NCI-H1930 (cell line): ENCODE data around the gene CD2AP.
"Not testable (repeated sequence)": the region's sequence is repeated elsewhere in the genome, so short reads cannot be mapped to it uniquely, and the experiment has no call there.

Experiments
- DNase-seq, 2 experiments: peaks; one replicate each; lab custom pipeline; 2025; lab: John Stamatoyannopoulos, UW

The CD2AP gene

DNA sequence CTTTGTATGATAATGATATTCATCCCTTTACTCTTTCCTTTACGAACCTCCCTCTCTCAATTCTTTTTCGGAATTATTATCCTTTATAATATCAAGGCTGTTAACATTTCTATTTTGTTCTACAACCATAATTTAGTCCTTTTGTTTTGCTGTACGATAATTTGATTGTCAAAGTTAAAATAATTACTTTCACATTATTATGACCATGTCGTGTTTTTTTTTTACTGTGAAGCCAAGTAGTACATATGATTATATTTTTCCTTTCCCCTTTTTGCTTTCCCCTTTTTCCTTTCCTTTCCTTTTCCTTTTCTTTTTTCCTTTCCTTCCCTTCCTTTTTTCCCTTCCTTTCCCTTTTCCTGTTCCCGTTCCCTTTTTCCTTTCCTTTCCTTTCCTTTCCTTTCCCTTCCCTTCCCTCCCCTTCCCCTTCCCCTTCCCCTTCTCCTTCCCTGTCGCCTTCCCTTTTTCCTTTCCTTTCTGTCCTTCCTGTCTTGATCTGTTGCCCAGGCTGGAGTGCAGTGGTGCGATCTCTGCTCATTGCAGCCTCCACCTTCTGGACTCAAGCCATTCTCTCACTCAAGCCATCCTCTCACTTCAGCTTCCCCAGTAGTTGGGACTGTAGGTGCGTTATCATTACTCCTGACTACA is 19.5 kb downstream of the CD2AP start:
- no peak for DNase-seq

DNA sequence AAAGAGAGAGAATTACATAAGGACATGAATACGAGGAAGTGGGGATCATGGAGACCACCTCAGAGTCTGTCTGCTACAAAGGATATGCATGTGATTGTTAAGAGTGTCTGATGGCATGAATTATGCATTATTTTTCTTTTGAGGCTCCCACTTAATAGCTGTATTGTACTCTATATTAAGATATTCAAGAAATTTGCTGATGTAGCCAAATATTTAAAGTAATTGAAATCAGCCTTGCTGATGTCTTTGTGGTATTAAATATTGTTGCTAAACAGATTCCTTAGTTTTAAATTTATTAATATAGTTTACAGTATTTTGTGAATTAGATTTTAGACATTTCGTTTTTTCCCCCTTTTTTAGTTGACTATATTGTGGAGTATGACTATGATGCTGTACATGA is 25.3 kb downstream of the CD2AP start:
- no peak for DNase-seq

DNA sequence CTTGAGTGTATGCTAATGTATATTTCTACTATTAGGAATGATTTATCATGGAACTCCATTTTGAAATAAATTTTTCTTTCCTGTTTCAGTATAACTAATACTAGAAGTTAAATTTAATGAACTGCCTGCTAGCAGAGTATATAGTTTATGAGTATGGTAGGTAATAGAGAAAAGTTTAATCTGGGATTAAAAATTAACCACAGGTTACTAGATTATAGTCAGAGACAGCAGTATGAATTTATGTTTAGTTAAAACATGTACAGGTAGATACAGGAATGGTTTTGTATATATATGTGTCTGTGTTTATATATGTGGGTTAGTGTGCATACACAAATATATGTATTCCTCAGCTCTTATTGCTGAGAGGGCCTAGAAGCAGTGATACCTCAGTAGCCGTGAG is 32.3 kb downstream of the CD2AP start:
- DNase-seq = no peak

DNA sequence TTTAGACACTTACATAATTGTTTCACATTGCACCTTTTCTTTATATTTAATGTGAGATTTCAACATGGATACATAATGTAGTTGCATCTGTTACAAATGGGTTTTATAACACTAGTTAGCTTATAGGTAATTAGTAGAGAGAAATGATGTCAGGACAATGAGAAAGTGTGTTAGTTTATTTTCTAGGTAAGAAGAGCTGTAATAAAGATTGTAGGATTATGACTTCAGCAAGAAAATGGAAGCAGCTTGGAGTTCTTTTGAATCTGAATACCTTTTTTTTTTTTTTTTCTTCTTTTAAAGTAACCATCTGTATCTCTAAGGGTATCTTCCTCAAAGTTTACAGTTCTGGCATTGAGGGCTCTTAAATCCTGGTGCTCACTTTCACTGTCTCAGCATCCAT is 35.3 kb downstream of the CD2AP start:
- DNase-seq = no peak

DNA sequence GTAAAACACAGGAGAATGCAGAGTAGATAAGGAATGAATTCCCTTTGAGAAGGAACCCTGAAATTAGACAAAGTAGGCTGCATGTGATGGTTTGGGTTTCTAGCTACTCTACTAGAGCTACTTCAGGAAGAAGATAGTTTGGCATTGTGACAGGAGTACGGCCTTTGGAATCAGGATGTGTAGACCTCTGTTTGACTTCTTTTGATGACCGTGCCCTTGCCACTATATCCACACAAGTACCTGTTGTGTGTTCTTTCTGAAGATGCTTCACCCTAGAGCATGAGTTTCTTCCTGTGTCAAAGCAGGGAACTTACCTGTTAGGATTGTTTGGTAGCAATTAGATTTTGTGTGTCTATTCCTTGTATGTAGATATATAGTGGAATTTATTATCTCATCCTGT is 41.7 kb downstream of the CD2AP start:
- DNase-seq = no peak

DNA sequence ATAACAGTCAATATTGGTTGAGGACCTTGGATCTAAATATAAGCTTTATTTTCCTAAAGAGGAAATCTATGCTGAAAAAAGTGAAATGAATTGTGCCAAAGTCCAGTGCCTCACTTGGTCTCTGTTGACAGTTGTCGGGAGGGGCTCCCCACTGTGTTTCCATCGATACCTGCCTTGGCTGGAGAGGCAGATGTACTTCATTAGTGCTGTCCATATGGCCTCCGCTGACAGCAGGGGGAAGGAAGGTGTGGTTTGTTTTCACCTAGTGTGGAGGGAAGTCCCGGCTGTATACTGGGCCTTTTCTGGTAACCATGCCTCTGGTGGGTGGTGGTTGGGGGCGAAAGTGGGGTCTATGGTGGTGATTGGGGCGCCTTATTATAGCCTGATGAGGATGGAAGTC is 42.7 kb downstream of the CD2AP start:
- DNase-seq = no peak

DNA sequence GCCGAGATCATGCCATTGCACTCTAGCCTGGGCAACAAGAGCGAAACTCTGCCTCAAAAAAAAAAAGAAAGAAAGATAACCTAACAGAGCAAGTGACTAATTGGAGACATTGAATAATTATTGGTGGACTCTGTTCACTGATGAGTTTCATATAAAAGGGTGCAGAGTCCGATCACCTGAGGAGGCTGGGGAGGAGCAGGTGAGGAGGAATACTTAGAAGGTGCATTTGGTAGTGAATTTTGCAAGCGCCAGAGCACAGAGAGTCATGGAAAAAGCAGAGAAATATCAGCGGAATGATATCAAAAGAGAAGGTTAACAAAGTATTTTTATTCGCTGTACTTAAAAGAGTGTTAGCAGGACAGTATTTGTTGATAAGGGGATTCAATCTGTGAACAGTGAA is 44.4 kb downstream of the CD2AP start:
- DNase-seq = no peak

DNA sequence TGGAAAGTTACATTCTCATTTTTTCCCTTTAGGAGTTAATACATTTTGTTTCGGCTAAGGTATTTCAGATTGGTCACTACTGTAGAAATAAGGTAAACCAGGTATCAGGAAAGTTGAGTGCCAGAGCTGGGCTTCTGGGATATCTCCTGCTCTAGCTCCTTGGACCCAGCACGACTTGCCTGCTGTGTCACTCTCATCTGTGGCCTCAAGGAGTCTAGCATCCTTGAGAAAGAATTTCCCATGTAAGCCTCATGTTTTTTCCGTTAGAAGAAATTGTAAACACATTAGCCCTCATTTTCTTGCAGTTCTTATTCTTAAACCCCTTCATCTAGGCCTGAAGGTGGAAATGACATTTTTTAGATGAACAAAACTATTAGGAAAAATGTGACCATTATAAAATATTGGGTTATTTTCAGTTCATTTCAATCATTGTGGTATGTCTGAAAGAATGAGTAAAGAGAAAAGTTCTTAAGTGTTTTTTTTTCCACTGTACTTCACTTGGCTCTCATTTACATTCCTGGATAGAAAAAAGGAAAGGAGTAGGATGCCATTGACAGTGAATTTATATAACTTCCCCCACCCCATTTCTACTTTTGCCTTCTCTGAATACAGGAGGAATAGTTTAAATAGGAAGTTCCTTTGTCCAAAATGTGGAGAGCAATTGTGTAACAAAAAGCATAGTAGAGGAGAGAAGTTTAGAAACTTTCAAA is 46.7 kb downstream of the CD2AP start:
- DNase-seq = no peak

DNA sequence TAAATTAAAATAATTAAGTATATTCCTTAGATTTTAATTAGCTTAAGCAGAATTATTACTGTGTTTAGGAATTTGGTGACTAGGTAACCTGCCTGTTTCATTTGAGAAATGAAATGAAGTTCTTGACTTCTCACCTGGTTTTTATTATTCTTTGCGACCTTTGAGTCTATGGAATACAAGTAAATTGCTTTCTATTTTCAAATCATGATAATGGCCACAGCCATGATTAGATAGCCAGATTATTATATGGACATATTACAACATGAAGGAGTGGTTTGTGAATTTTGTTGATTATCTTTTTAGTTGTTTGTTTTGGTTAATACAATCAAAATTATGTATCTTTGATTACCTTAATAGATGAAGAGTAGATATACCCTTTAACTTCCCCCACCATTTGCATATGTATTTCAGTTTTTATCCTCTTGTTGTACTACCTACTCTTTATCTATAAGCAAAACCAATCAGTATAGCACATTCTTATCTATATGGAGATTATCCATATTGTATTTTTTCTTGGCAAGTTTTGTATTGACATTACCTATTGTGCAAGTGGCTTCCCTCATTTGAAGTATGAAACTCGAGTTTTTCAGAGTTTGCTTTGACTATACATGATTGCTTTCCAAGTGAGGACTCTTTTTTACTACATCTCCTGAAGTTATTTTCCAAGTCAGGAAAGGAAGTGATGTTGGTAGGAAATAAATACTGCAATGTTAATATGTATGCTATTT is 47.9 kb downstream of the CD2AP start:
- DNase-seq = no peak

DNA sequence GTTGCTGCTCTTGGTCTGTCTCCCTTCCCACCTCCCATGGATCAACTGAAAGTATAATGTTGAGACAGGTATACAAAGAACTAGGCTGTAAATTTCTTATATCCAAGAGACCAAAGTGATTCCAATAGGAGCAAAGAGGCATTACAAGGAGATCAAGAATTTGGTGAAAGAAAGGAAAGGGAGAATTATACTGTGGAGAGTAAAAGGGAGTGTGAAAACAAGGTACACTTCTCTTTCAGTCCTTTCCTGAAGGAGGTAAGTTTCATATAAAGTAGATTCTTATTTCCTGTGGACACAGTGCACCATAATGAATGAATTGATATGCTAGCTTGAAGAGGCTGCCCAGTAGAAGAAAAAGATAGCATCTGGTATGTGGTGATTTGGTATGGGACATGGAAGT is 49.7 kb downstream of the CD2AP start:
- DNase-seq = no peak

DNA sequence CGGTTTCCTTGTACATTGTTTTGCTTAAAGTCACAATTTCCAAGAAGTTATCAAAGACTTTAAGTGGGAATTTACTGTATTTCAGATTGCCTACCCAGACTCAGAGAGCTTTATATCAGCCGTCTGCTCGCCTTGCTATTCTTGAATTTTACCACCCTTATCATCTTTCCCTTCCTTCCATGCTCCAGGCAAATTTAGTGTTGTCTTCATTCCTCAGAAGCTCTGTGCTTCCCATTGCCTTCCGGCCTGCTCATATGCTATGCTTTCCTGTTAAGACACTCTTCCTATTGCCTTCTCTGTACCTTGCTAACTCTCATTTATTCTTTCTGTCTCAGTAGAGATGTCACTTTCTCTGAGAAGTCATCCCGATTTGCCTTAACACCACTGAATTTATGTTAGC is 52.1 kb downstream of the CD2AP start:
- DNase-seq = no peak

DNA sequence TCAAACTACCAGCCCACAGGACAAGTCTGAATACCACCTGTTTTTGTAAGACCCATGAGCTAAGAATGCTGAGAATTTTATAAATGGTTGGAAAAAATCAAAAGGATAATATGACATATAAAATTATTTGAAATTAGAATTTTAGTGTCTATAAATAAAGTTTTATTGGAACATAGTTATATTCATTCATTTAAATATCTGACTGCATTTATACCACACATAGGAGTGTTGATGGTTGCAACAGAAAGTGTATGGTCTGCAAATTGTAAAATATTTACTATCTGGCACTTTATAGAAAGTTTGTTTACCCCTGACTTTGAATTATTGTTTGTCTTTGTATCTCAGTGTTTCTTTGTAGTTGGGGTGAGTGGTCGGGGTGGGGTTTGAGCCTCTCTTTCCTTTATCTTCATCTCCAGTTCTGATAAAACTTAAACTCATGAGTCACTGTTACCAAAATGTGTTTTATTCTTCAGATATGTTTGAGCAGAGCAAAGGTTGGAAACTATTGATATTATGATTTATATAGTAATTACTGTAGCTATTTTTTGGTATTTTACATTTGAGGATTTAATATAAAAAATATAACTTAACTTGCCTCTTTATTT is 55.5 kb downstream of the CD2AP start:
- no peak for DNase-seq

DNA sequence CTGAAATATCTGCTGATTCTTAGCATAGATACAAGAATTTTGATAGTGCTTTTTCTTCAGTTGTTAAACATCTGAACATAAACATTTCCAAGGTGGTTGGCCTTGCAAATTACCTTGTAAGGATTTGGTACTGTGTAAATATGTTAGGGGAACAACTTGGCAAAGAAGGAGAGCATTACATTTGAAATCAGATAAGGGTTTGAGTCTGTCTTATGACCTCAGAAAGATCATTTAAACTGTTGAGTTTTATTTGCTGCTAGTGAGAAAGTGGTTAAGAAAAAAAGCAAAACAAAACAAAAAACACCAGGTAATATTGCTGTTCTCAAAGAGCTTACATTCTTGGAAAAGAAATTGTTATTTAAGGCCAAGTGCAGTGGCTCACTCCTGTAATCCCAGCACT is 56.5 kb downstream of the CD2AP start:
- DNase-seq = no peak

DNA sequence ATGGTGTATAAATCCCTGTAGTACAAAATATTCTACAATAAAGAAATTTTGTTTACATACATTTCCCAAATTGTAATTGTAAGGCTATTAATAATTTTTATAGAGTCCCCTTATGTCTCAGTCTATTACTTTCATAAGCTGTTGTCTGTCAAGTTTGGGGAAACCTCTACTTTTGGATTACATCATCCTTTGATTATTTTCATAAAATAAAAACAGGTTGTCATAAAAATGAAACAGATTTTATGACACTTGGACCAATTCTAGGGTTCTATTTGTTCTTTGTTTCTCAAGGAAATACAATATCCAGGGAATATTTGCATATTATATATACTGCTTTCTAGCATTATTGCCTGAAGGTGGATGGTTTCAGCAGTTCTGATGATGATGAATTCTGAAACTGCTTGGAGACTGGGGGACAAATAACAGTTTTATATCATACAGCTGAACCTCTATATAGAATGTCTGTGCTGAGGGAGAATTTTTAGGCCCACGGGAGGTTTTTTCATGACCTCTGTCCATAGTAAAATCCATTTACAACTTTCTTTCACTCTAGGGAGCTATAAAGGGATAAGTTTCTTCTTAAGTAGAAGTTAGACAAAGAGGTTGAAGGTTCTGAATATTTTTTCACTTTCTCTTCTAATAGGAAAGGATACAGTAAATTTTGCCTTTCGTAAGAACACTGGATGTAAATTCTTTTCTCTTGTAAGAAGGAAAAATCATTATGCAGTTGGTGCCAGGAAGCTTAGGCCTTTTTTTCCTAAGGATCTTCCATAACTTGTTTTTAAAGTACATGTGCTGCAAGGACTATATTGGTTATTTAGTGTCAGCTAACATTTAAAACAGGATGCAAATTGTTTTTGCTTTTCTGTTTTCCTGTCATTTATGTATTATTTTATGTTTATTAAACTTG is 58.0 kb downstream of the CD2AP start:
- DNase-seq = no peak

DNA sequence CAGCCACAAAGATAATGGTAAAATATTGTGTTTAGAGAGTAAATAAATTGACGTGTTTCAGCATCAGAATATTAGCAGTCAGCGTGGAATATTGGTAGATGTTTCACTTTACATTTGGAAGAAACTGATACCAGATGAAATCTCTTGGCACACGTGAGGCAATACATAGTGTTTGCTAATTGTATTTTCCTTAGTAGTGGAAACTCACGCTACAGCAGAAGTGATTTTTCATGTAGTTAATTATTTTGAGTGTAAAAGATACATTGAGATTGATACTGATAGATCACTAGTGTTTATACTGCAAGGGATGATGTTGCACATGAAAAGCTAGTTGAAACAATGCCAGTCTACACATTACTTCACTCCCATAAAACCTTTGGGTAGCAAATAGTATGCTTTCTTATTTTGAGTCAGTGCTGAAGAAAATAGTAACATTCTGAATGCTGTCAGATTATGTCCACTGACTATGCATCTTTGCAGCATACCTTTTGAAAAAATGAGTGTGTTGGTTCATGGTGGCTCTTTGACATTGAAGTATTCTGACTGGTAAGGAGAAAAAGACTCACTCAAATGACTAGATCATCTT is 59.3 kb downstream of the CD2AP start:
- DNase-seq = no peak

DNA sequence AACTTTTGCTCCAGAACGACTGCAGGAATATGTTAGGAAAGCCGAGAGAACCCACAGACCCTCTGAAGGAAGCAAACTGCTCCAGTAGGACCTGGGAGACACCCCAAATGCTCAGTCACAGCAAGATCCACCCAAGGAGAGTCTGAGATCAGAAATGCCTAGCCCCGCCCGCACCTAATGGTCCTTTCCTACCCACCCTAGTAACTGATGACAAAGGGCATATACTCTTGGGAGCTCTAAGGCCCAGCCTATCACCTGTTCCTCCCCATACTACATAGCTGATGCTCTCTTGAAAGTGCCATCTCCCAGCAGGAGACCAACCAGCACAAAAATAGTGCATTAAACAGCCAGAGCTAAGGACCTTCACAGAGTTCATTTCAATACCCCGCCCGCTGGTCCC is 67.6 kb downstream of the CD2AP start:
- DNase-seq = no peak

DNA sequence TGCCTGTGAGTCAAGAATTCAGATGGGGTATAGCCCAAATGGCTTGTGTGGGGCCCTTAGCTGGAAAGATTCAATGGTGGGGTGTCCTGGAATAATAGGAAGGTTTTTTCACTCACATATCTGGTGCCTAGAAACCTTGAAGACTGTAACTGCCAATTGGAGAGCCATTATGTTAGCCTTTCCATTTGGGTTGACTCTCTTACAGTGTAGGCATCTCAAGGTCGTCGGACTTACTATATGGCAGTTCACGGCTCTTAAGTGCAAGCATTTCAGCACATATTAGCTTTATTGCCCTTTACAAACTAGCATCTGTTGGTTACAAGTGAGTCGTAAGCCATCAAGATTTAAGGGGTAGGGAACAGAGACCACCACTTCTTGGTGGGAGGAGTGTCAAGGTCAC is 74.1 kb downstream of the CD2AP start:
- no peak for DNase-seq

DNA sequence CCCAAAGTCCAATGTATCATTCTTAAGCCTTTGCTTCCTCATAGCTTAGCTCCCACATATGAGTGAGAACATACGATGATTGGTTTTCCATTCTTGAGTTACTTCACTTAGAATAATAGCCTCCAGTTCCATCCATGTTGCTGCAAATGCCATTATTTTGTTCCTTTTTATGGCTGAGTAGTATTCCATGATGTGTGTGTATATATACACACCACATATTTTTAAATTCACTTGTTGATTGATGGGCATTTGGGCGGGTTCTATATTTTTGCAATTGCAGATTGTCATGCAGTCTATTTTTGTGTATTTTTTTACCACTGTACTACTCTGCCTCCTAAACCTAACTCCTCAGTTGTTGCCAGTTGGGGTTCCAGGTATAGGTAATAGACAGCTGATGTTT is 74.7 kb downstream of the CD2AP start:
- DNase-seq = no peak

DNA sequence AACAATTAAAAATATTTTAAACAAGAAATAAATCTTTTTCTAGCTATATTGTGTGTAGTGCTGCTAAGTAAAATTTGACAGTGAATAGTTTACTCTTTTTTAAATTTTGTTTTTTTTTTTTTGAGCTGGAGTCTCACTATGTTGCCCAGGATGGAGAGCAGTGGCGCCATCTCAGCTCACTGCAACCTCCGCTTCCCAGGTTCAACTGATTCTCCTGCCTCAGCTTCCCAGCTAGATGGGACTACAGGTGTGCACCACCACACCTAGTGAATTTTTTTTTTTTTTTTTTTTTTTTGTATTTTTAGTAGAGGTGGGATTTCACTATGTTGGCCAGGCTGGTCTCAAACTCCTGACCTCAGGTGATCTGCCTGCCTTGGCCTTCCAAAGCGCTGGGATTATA is 75.7 kb downstream of the CD2AP start:
- DNase-seq = not testable (repeated sequence)

DNA sequence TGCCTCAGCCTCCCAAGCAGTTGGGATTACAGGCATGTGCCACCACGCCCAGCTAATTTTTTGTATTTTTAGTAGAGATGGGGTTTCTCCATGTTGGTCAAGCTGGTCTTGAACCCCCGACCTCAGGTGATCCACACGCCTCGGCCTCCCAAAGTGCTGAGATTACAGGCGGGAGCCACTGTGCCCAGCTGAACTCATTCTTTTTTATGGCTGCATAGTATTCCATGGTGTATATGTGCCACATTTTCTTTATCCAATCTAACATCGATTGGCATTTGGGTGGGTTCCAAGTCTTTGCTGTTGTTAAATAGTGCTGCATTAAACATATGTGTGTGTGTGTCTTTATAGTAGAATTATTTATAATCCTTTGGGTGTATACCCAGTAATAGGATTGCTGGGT is 78.9 kb downstream of the CD2AP start:
- DNase-seq = not testable (repeated sequence)

DNA sequence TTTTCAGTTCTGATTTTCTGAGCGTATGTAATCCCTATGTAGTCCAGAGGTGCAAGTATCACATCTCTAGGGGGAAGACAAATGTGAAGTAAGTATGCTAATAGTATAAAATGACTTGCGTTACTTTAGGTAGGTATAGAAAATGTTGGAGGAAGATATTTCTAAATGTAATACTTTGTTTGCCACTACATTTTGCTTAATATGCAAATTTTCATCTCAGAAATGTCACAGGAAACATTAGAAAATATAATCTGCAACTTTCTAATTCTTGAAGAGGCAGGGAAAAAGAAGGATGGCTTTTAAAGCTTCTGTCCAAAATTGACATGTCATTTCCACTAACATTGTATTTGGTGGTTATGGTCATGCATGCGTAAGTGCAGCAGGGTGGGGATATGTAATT is 85.6 kb downstream of the CD2AP start:
- no peak for DNase-seq

DNA sequence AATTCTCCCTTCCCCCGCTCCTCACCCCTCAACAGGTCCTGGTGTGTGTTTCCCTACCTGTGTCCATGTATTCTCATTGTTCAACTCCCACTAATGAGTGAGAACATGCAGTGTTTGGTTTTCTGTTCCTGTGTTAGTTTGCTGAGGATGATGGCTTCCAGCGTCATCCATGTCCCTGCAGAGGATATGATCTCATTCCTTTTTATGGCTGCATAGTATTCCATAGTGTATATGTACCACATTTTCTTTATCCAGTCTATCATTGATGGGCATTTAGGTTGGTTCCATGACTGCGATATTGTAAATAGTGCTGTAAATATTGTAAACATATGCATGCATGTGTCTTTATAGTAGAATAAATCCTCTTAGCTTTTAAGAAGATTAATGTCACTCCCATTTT is 89.0 kb downstream of the CD2AP start:
- not testable (repeated sequence) for DNase-seq
